SJCRH30 (cell line): ENCODE data around the gene PRKG1. TPM values are rescaled to one million over a fixed set of nuclear protein-coding genes. Genes with fewer than 3 reads are reported as not detected.

Experiments used
- DNase-seq, 2 experiments: peaks; one replicate each; pipeline ENCODE4 v3.0.0-alpha.2; 2015 to 2020
- H3K27ac ChIP-seq: fragments of 250-450 bp; sonication (Bioruptor Pico); 2 replicates; pipeline ENCODE4 v1.5.1; 2020; ENCODE audit warnings: mild to moderate bottlenecking, moderate library complexity
- H3K27me3 ChIP-seq: fragments of 250-450 bp; sonication (Bioruptor Pico); 2 replicates; pipeline ENCODE4 v1.5.1; 2020; ENCODE audit warnings: mild to moderate bottlenecking, moderate library complexity
- H3K36me3 ChIP-seq: fragments of 250-450 bp; sonication (Bioruptor Pico); 2 replicates; pipeline ENCODE4 v1.5.1; 2020; ENCODE audit warnings: mild to moderate bottlenecking, moderate library complexity
- H3K4me1 ChIP-seq: fragments of 250-450 bp; sonication (Bioruptor Pico); 2 replicates; pipeline ENCODE4 v1.5.1; 2020; ENCODE audit warnings: mild to moderate bottlenecking, moderate library complexity
- H3K4me3 ChIP-seq: fragments of 250-450 bp; sonication (Bioruptor Pico); 2 replicates; pipeline ENCODE4 v1.5.1; 2020; ENCODE audit warnings: mild to moderate bottlenecking, moderate library complexity
- H3K9me3 ChIP-seq: fragments of 250-450 bp; sonication (Bioruptor Pico); replicated peaks from 2 replicates; pipeline ENCODE4 v1.5.1; 2020; ENCODE audit warnings: mild to moderate bottlenecking, moderate library complexity
- total RNA-seq: library from RNA; depleted of rRNA; stranded (reverse); fragments of >200 nt; shearing (Covaris generic); gene quantifications from 2 replicates; pipeline ENCODE4 v1.2.3, GENCODE V29; 2014

Gene PRKG1
- total RNA-seq, 1 experiment from 2014 or later: 3.0 TPM

GRCh38 chr10:51508156-51508555 is 433.9 kb downstream of the PRKG1 start:
- H3K36me3 ChIP-seq: no peaks in the 10 kb centered on the region
- H3K4me1 ChIP-seq: no peaks in the 10 kb centered on the region
- H3K27ac ChIP-seq: no peak overlapping the region
- H3K4me3 ChIP-seq: no peak overlapping the region
- no peaks in the 10 kb centered on the region for H3K9me3 ChIP-seq
- no peaks in the 10 kb centered on the region for H3K27me3 ChIP-seq
- no peak for DNase-seq

- Histone ChIP-seq H3K27ac (no peak overlapping the region), H3K27me3 (no peaks in the 10 kb centered on the region)
- DNase-seq: no peak
Observed at GRCh38 chr10:51510231-51510630, 435.9 kb downstream of the PRKG1 start.

GRCh38 chr10:51521605-51522004 is 447.3 kb downstream of the PRKG1 start:
- Histone ChIP-seq H3K9me3 (no peaks in the 10 kb centered on the region), H3K27ac (no peak overlapping the region), H3K4me3 (no peak overlapping the region), H3K27me3 (no peaks in the 10 kb centered on the region), H3K4me1 (no peaks in the 10 kb centered on the region), H3K36me3 (no peaks in the 10 kb centered on the region)
- no peak for DNase-seq

More at GRCh38 chr10:51510231-51510630, 435.9 kb downstream of the PRKG1 start:
- H3K4me1 ChIP-seq: no peaks in the 10 kb centered on the region
- H3K4me3 ChIP-seq: no peak overlapping the region
- no peaks in the 10 kb centered on the region for H3K9me3 ChIP-seq
- H3K36me3 ChIP-seq: no peaks in the 10 kb centered on the region

GRCh38 chr10:51522858-51523257 is 448.6 kb downstream of the PRKG1 start:
- H3K27me3 ChIP-seq: no peaks in the 10 kb centered on the region
- no peaks in the 10 kb centered on the region for H3K4me1 ChIP-seq
- no peak overlapping the region for H3K4me3 ChIP-seq
- H3K9me3 ChIP-seq: no peaks in the 10 kb centered on the region
- no peak overlapping the region for H3K27ac ChIP-seq
- no peaks in the 10 kb centered on the region for H3K36me3 ChIP-seq
- DNase-seq: no peak

GRCh38 chr10:51523440-51523839 is 449.2 kb downstream of the PRKG1 start:
- H3K9me3 ChIP-seq: no peaks in the 10 kb centered on the region
- DNase-seq: no peak

GRCh38 chr10:51524041-51524440 is 449.8 kb downstream of the PRKG1 start:
- no peak for DNase-seq

More at GRCh38 chr10:51523440-51523839, 449.2 kb downstream of the PRKG1 start:
- Histone ChIP-seq H3K27ac (no peak overlapping the region), H3K27me3 (no peaks in the 10 kb centered on the region), H3K36me3 (no peaks in the 10 kb centered on the region), H3K4me1 (no peaks in the 10 kb centered on the region), H3K4me3 (no peak overlapping the region)

GRCh38 chr10:51527522-51528219 is 453.4 kb downstream of the PRKG1 start:
- Histone ChIP-seq H3K4me3 (no peak overlapping the region), H3K4me1 (no peaks in the 10 kb centered on the region), H3K36me3 (no peaks in the 10 kb centered on the region), H3K27me3 (no peaks in the 10 kb centered on the region), H3K9me3 (no peaks in the 10 kb centered on the region), H3K27ac (no peak overlapping the region)
- no peak for DNase-seq

More at GRCh38 chr10:51524041-51524440, 449.8 kb downstream of the PRKG1 start:
- Histone ChIP-seq H3K27me3 (no peaks in the 10 kb centered on the region), H3K9me3 (no peaks in the 10 kb centered on the region), H3K4me1 (no peaks in the 10 kb centered on the region), H3K4me3 (no peak overlapping the region), H3K36me3 (no peaks in the 10 kb centered on the region), H3K27ac (no peak overlapping the region)

GRCh38 chr10:51528527-51528926 is 454.2 kb downstream of the PRKG1 start:
- H3K27me3 ChIP-seq: no peaks in the 10 kb centered on the region
- H3K36me3 ChIP-seq: no peaks in the 10 kb centered on the region
- no peak overlapping the region for H3K4me3 ChIP-seq
- H3K27ac ChIP-seq: no peak overlapping the region
- no peak for DNase-seq
- H3K4me1 ChIP-seq: no peaks in the 10 kb centered on the region
- H3K9me3 ChIP-seq: no peaks in the 10 kb centered on the region

- Histone ChIP-seq H3K4me1 (no peaks in the 10 kb centered on the region), H3K27me3 (no peaks in the 10 kb centered on the region), H3K36me3 (no peaks in the 10 kb centered on the region), H3K4me3 (no peak overlapping the region), H3K9me3 (no peaks in the 10 kb centered on the region), H3K27ac (no peak overlapping the region)
- DNase-seq: no peak
Observed at GRCh38 chr10:51530541-51530940, 456.3 kb downstream of the PRKG1 start.

- Histone ChIP-seq H3K36me3 (no peaks in the 10 kb centered on the region), H3K27me3 (no peaks in the 10 kb centered on the region), H3K4me3 (no peak overlapping the region), H3K4me1 (no peaks in the 10 kb centered on the region), H3K27ac (no peak overlapping the region), H3K9me3 (no peaks in the 10 kb centered on the region)
- DNase-seq: no peak
Observed at GRCh38 chr10:51532044-51532443, 457.8 kb downstream of the PRKG1 start.

- H3K9me3 ChIP-seq: no peaks in the 10 kb centered on the region
Observed at GRCh38 chr10:51542853-51543252, 468.6 kb downstream of the PRKG1 start.

GRCh38 chr10:51544933-51545332 is 470.6 kb downstream of the PRKG1 start:
- Histone ChIP-seq H3K4me1 (no peaks in the 10 kb centered on the region), H3K4me3 (no peak overlapping the region), H3K9me3 (no peaks in the 10 kb centered on the region), H3K36me3 (no peaks in the 10 kb centered on the region), H3K27me3 (no peaks in the 10 kb centered on the region), H3K27ac (no peak overlapping the region)
- DNase-seq: no peak

More at GRCh38 chr10:51542853-51543252, 468.6 kb downstream of the PRKG1 start:
- no peak overlapping the region for H3K4me3 ChIP-seq
- no peak for DNase-seq
- H3K36me3 ChIP-seq: no peaks in the 10 kb centered on the region
- no peaks in the 10 kb centered on the region for H3K4me1 ChIP-seq
- no peaks in the 10 kb centered on the region for H3K27me3 ChIP-seq
- H3K27ac ChIP-seq: no peak overlapping the region

- Histone ChIP-seq H3K4me3 (no peak overlapping the region), H3K36me3 (no peaks in the 10 kb centered on the region), H3K27me3 (no peaks in the 10 kb centered on the region), H3K9me3 (no peaks in the 10 kb centered on the region), H3K27ac (no peak overlapping the region), H3K4me1 (no peaks in the 10 kb centered on the region)
- DNase-seq: no peak
Observed at GRCh38 chr10:51547941-51548340, 473.7 kb downstream of the PRKG1 start.

GRCh38 chr10:51552879-51553278 is 478.6 kb downstream of the PRKG1 start:
- Histone ChIP-seq H3K27me3 (no peaks in the 10 kb centered on the region), H3K9me3 (no peaks in the 10 kb centered on the region), H3K36me3 (no peaks in the 10 kb centered on the region), H3K4me1 (no peaks in the 10 kb centered on the region), H3K4me3 (no peak overlapping the region), H3K27ac (no peak overlapping the region)
- no peak for DNase-seq

- Histone ChIP-seq H3K4me3 (no peak overlapping the region), H3K9me3 (no peaks in the 10 kb centered on the region), H3K27me3 (no peaks in the 10 kb centered on the region), H3K36me3 (no peaks in the 10 kb centered on the region), H3K27ac (no peak overlapping the region), H3K4me1 (no peaks in the 10 kb centered on the region)
- peak in 1 of 2 experiments; percentile 31 for DNase-seq
Observed at GRCh38 chr10:51564896-51565510, 490.7 kb downstream of the PRKG1 start.

GRCh38 chr10:51567271-51567670 is 493.0 kb downstream of the PRKG1 start:
- Histone ChIP-seq H3K9me3 (no peaks in the 10 kb centered on the region), H3K4me1 (no peaks in the 10 kb centered on the region), H3K27me3 (no peaks in the 10 kb centered on the region), H3K36me3 (no peaks in the 10 kb centered on the region), H3K4me3 (no peak overlapping the region), H3K27ac (no peak overlapping the region)
- DNase-seq: peak; percentile 3 to 20
